ENCODE data around the gene PAMR1. TPM values are rescaled to one million over a fixed set of nuclear protein-coding genes. Genes with fewer than 3 reads are reported as not detected.

The PAMR1 gene
- total RNA-seq, 1 experiment from 2014 or later = 2.3 TPM

GRCh38 chr11:35420371-35420770 lies 105.0 kb downstream of the PAMR1 start:
- H3K4me1 ChIP-seq = no peaks in the 10 kb centered on the region
- H3K27ac ChIP-seq = no peak overlapping the region
- H3K27me3 ChIP-seq = 0 out of 2 replicates have a peak, but pooled peaks cover 3% of the 10 kb centered on the region
- no peaks in the 10 kb centered on the region for H3K9me3 ChIP-seq (replicated peaks)
- DNase-seq = no peak
- H3K4me3 ChIP-seq = no peak overlapping the region
- H3K36me3 ChIP-seq = no peaks in the 10 kb centered on the region

- Histone ChIP-seq H3K9me3 (replicated peaks) (no peaks in the 10 kb centered on the region), H3K4me3 (no peak overlapping the region), H3K4me1 (no peaks in the 10 kb centered on the region), H3K36me3 (no peaks in the 10 kb centered on the region), H3K27ac (no peak overlapping the region), H3K27me3 (0 out of 2 replicates have a peak, but pooled peaks cover 7% of the 10 kb centered on the region)
- no peak for DNase-seq
Measured at GRCh38 chr11:35419830-35420333, 105.5 kb downstream of the PAMR1 start.

GRCh38 chr11:35419184-35419829 lies 106.1 kb downstream of the PAMR1 start, which contains the start of gene SLC1A2:
SLC1A2 (minus strand) TSS chr11:35419558; CDS start chr11:35418966, 592 bp downstream.
- DNase-seq = no peak
- H3K4me3 ChIP-seq = no peak within 1 kb of the TSS
- 0 out of 2 replicates have a peak, but pooled peaks cover 8% of the 10 kb centered on the region for H3K27me3 ChIP-seq
- no peaks in the 10 kb centered on the region for H3K9me3 ChIP-seq (replicated peaks)
- H3K36me3 ChIP-seq = no peaks in the 10 kb centered on the region
- no peak within 1 kb of the TSS for H3K27ac ChIP-seq
- no peaks in the 10 kb centered on the region for H3K4me1 ChIP-seq

- no peak overlapping the region for H3K4me3 ChIP-seq
- 0 out of 2 replicates have a peak, but pooled peaks cover 8% of the 10 kb centered on the region for H3K27me3 ChIP-seq
- H3K36me3 ChIP-seq = no peaks in the 10 kb centered on the region
- DNase-seq = no peak
- H3K9me3 ChIP-seq (replicated peaks) = no peaks in the 10 kb centered on the region
- no peak overlapping the region for H3K27ac ChIP-seq
- no peaks in the 10 kb centered on the region for H3K4me1 ChIP-seq
Measured at GRCh38 chr11:35418282-35419183, 106.9 kb downstream of the PAMR1 start.

GRCh38 chr11:35415487-35415886 lies 109.9 kb downstream of the PAMR1 start:
- no peaks in the 10 kb centered on the region for H3K4me1 ChIP-seq
- 0 out of 2 replicates have a peak, but pooled peaks cover 5% of the 10 kb centered on the region for H3K27me3 ChIP-seq
- DNase-seq = no peak
- no peaks in the 10 kb centered on the region for H3K9me3 ChIP-seq (replicated peaks)
- H3K36me3 ChIP-seq = no peaks in the 10 kb centered on the region
- H3K27ac ChIP-seq = no peak overlapping the region
- H3K4me3 ChIP-seq = no peak overlapping the region

GRCh38 chr11:35414776-35415175 lies 110.6 kb downstream of the PAMR1 start:
- Histone ChIP-seq H3K36me3 (no peaks in the 10 kb centered on the region), H3K9me3 (replicated peaks) (no peaks in the 10 kb centered on the region), H3K4me1 (no peaks in the 10 kb centered on the region), H3K27me3 (0 out of 2 replicates have a peak, but pooled peaks cover 5% of the 10 kb centered on the region), H3K27ac (no peak overlapping the region), H3K4me3 (no peak overlapping the region)
- DNase-seq = no peak

GRCh38 chr11:35414311-35414710 lies 111.1 kb downstream of the PAMR1 start:
- DNase-seq = no peak
- Histone ChIP-seq H3K4me3 (no peak overlapping the region), H3K27ac (no peak overlapping the region), H3K4me1 (no peaks in the 10 kb centered on the region), H3K9me3 (replicated peaks) (no peaks in the 10 kb centered on the region), H3K36me3 (no peaks in the 10 kb centered on the region), H3K27me3 (0 out of 2 replicates have a peak, but pooled peaks cover 5% of the 10 kb centered on the region)

- H3K4me3 ChIP-seq = no peak overlapping the region
- H3K36me3 ChIP-seq = no peaks in the 10 kb centered on the region
- no peaks in the 10 kb centered on the region for H3K4me1 ChIP-seq
- no peak overlapping the region for H3K27ac ChIP-seq
- 0 out of 2 replicates have a peak, but pooled peaks cover 5% of the 10 kb centered on the region for H3K27me3 ChIP-seq
- no peak for DNase-seq
- no peaks in the 10 kb centered on the region for H3K9me3 ChIP-seq (replicated peaks)
Measured at GRCh38 chr11:35413598-35413997, 111.8 kb downstream of the PAMR1 start.

GRCh38 chr11:35412285-35412684 lies 113.1 kb downstream of the PAMR1 start:
- no peak overlapping the region for H3K4me3 ChIP-seq
- no peak overlapping the region for H3K27ac ChIP-seq
- no peaks in the 10 kb centered on the region for H3K36me3 ChIP-seq
- H3K27me3 ChIP-seq = 0 out of 2 replicates have a peak, but pooled peaks cover 5% of the 10 kb centered on the region
- no peaks in the 10 kb centered on the region for H3K9me3 ChIP-seq (replicated peaks)
- H3K4me1 ChIP-seq = no peaks in the 10 kb centered on the region
- DNase-seq = peak; percentile 7 to 38

GRCh38 chr11:35407041-35407440 lies 118.4 kb downstream of the PAMR1 start:
- Histone ChIP-seq H3K4me3 (no peak overlapping the region), H3K27me3 (no peaks in the 10 kb centered on the region), H3K27ac (no peak overlapping the region), H3K4me1 (0 out of 2 replicates have a peak, but pooled peaks cover 3% of the 10 kb centered on the region), H3K9me3 (replicated peaks) (no peaks in the 10 kb centered on the region), H3K36me3 (no peaks in the 10 kb centered on the region)
- no peak for DNase-seq

GRCh38 chr11:35404388-35404775 lies 121.0 kb downstream of the PAMR1 start:
- Histone ChIP-seq H3K27ac (no peak overlapping the region), H3K4me3 (no peak overlapping the region), H3K36me3 (no peaks in the 10 kb centered on the region), H3K27me3 (no peaks in the 10 kb centered on the region), H3K4me1 (0 out of 2 replicates have a peak, but pooled peaks cover 3% of the 10 kb centered on the region), H3K9me3 (replicated peaks) (no peaks in the 10 kb centered on the region)
- DNase-seq = peak; percentile 42 to 68

- H3K4me1 ChIP-seq = 0 out of 2 replicates have a peak, but pooled peaks cover 3% of the 10 kb centered on the region
- no peak overlapping the region for H3K4me3 ChIP-seq
- no peak for DNase-seq
- no peaks in the 10 kb centered on the region for H3K9me3 ChIP-seq (replicated peaks)
- no peaks in the 10 kb centered on the region for H3K27me3 ChIP-seq
- no peak overlapping the region for H3K27ac ChIP-seq
- H3K36me3 ChIP-seq = no peaks in the 10 kb centered on the region
Measured at GRCh38 chr11:35403765-35404387, 121.5 kb downstream of the PAMR1 start.

GRCh38 chr11:35402751-35403660 lies 122.4 kb downstream of the PAMR1 start:
- Histone ChIP-seq H3K36me3 (no peaks in the 10 kb centered on the region), H3K4me3 (no peak overlapping the region), H3K4me1 (0 out of 2 replicates have a peak, but pooled peaks cover 3% of the 10 kb centered on the region), H3K27me3 (no peaks in the 10 kb centered on the region), H3K9me3 (replicated peaks) (no peaks in the 10 kb centered on the region), H3K27ac (no peak overlapping the region)
- no peak for DNase-seq

- Histone ChIP-seq H3K4me3 (no peak overlapping the region), H3K9me3 (replicated peaks) (no peaks in the 10 kb centered on the region), H3K36me3 (no peaks in the 10 kb centered on the region), H3K27ac (no peak overlapping the region), H3K4me1 (no peaks in the 10 kb centered on the region), H3K27me3 (no peaks in the 10 kb centered on the region)
- no peak for DNase-seq
Measured at GRCh38 chr11:35398881-35399280, 126.5 kb downstream of the PAMR1 start.
